PC-9 (cell line): ENCODE data around the gene NCLN.

Source experiments
- EZH2 ChIP-seq: fragments of 200-600 bp; sonication (generic); IDR thresholded peaks from 2 replicates; pipeline ENCODE4 v1.8.0; 2017; ENCODE audit warnings: antibody characterized with exemption, low read depth
- TF ChIP-seq, protein P1 (sequence below): fragments of 200-600 bp; sonication (generic); conservative IDR thresholded peaks from 2 replicates; pipeline ENCODE4 v1.6.1; 2017; ENCODE audit warnings: mixed run types, antibody characterized with exemption, mild to moderate bottlenecking, moderate library complexity

DNA sequence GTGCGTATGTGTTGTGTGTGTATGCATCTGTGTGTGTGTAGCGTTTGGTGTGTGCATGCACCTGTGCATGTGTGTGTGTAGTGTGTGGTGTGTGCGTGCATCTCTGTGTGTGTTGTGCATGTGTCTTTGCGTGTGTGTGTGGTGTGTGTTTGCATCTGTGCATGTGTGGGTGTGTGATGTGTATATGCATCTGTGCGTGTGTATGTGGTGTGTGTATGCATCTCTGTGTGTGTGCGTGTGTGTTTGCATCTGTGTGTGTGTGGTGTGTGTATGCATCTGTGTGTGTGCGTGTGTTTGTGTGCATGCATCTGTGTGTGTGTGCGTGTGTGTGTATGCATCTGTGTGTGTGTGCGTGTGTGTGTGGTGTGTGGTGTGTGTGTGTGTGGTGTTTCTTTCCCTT lies 59.3 kb downstream of the NCLN start:
- TF ChIP-seq, protein P1, sequence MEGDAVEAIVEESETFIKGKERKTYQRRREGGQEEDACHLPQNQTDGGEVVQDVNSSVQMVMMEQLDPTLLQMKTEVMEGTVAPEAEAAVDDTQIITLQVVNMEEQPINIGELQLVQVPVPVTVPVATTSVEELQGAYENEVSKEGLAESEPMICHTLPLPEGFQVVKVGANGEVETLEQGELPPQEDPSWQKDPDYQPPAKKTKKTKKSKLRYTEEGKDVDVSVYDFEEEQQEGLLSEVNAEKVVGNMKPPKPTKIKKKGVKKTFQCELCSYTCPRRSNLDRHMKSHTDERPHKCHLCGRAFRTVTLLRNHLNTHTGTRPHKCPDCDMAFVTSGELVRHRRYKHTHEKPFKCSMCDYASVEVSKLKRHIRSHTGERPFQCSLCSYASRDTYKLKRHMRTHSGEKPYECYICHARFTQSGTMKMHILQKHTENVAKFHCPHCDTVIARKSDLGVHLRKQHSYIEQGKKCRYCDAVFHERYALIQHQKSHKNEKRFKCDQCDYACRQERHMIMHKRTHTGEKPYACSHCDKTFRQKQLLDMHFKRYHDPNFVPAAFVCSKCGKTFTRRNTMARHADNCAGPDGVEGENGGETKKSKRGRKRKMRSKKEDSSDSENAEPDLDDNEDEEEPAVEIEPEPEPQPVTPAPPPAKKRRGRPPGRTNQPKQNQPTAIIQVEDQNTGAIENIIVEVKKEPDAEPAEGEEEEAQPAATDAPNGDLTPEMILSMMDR: no peak
- TF ChIP-seq EZH2: no peak
